T-cell (primary cell): Measurements from ENCODE around the gene SKOR2. TPM values are rescaled to one million over a fixed set of nuclear protein-coding genes. Genes with fewer than 3 reads are reported as not detected.

Source experiments
- ATAC-seq, 4 experiments: fragments of 200-7000 bp in 3 of 4; fragments of 150-1000 bp in 1 of 4; cut with Tn5 transposase; replicated peaks in 1 of 4; 1 replicate in 3 of 4; 2 replicates in 1 of 4; pipeline ENCODE4 v1.10.0; 2021; ENCODE audit warnings: moderate library complexity in 3 of 4, mild to moderate bottlenecking in 2 of 4, moderate number of reproducible peaks in 1 of 4
- CTCF ChIA-PET, 2 donors: fragments of 300-600 bp; sonication (Branson Sonifier 250); formaldehyde crosslinking; loops; one replicate each; lab custom pipeline; 2022; ENCODE audit warnings: antibody characterized with exemption in 2 of 2; lab: Charles Lee
- POLR2A ChIA-PET, 2 donors: fragments of 300-600 bp; sonication (Branson Sonifier 250); formaldehyde crosslinking; loops; one replicate each; lab custom pipeline; 2022; ENCODE audit warnings: antibody characterized with exemption in 2 of 2; lab: Charles Lee
- DNase-seq, 35 experiments: peaks; one replicate each; pipeline versions ENCODE4 v3.0.0 to v3.0.0-alpha.2; 2013 to 2023
- H3K27ac ChIP-seq: one replicate; pipeline ENCODE4 v1.5.1; 2013; ENCODE audit warnings: low read length
- H3K27me3 ChIP-seq, 2 experiments: replicated peaks in 1 of 2; 1 replicate in 1 of 2; 2 replicates in 1 of 2; pipeline versions ENCODE4 v1.6.1 to v1.7.0; 2013; ENCODE audit warnings: low read length in 1 of 2, mixed read lengths in 1 of 2; ENCODE audit not compliant: control insufficient read depth in 2 of 2, insufficient read depth in 2 of 2; ENCODE audit errors: extremely low read depth in 1 of 2
- H3K36me3 ChIP-seq, 2 donors: 1 replicate in 1 of 2; 2 replicates in 1 of 2; pipeline versions ENCODE4 v1.6.1 to v1.7.0; 2013; ENCODE audit warnings: low read length in 1 of 2; ENCODE audit not compliant: control insufficient read depth in 2 of 2, insufficient read depth in 1 of 2; ENCODE audit errors: extremely low read depth in 1 of 2
- H3K4me1 ChIP-seq, 2 experiments: 1 replicate in 1 of 2; 2 replicates in 1 of 2; pipeline versions ENCODE4 v1.6.1 to v1.7.0; 2013; ENCODE audit warnings: low read length in 2 of 2, mixed read lengths in 1 of 2; ENCODE audit not compliant: insufficient read depth in 2 of 2, control insufficient read depth in 1 of 2; ENCODE audit errors: extremely low read depth in 1 of 2
- H3K4me3 ChIP-seq, 2 donors: 1 replicate in 1 of 2; 2 replicates in 1 of 2; pipeline versions ENCODE4 v1.5.1 to v1.7.0; 2013; ENCODE audit warnings: mild to moderate bottlenecking in 2 of 2, low read length in 1 of 2, moderate library complexity in 1 of 2; ENCODE audit not compliant: control insufficient read depth in 1 of 2; ENCODE audit errors: extremely low read depth in 1 of 2
- H3K9me3 ChIP-seq: 2 replicates; pipeline ENCODE4 v1.7.0; 2013
- H3K27ac Mint-ChIP-seq, 2 donors: one replicate each; pipeline ENCODE4 v1.8.0; 2020 to 2021; ENCODE audit warnings: mild to moderate bottlenecking in 2 of 2, mixed read lengths in 2 of 2
- H3K27me3 Mint-ChIP-seq, 2 donors: one replicate each; pipeline ENCODE4 v1.8.0; 2021 to 2022; ENCODE audit warnings: mixed read lengths in 2 of 2
- H3K36me3 Mint-ChIP-seq: one replicate; pipeline ENCODE4 v1.8.0; 2021; ENCODE audit warnings: mixed read lengths
- H3K4me1 Mint-ChIP-seq, 3 donors: one replicate each; pipeline ENCODE4 v1.8.0; 2020 to 2022; ENCODE audit warnings: mixed read lengths in 3 of 3, mild to moderate bottlenecking in 1 of 3
- H3K4me3 Mint-ChIP-seq, 3 donors: one replicate each; pipeline ENCODE4 v1.8.0; 2020 to 2022; ENCODE audit warnings: mild to moderate bottlenecking in 3 of 3, mixed read lengths in 3 of 3, moderate library complexity in 3 of 3
- H3K9me3 Mint-ChIP-seq, 3 donors: one replicate each; pipeline ENCODE4 v1.8.0; 2020 to 2022; ENCODE audit warnings: mixed read lengths in 3 of 3
- WGBS: methylation state at CpG from one replicate; pipeline ENCODE4 v1.1.5; 2013; ENCODE audit warnings: missing lambda C conversion rate; ENCODE audit not compliant: insufficient coverage; 5-methylcytosine and 5-hydroxymethylcytosine counted together
- total RNA-seq, 35 experiments: library from RNA in 6 of 35; stranded (reverse) in 6 of 35; fragments of 120-200 nt in 1 of 35; gene quantifications; one replicate each; pipeline versions ENCODE4 v1.2.1 to v1.2.4 and lab custom pipeline; 2013 to 2026

SKOR2 gene
- total RNA-seq, 5 donors from 2014 or later (not counting 1 experiment from before 2014, with no cell fraction given): not detected

- CTCF ChIA-PET: no interaction called here
- DNase-seq: no peak
- Histone ChIP-seq H3K4me3 (peak overlapping the region; percentile 91 to 95), H3K4me1 (peaks cover 6 to 23% of the 10 kb centered on the region in 2 experiments), H3K36me3 (peaks cover 0 to 3% of the 10 kb centered on the region in 2 donors), H3K9me3 (no peaks in the 10 kb centered on the region), H3K27me3 (no peaks in the 10 kb centered on the region), H3K27ac (no peak overlapping the region)
- Mint-ChIP-seq H3K4me3 (no peak overlapping the region), H3K36me3 (no peaks in the 10 kb centered on the region), H3K9me3 (no peaks in the 10 kb centered on the region), H3K27ac (peak overlapping the region in 1 of 2 donors; percentile 79), H3K27me3 (no peaks in the 10 kb centered on the region), H3K4me1 (peaks cover 0 to 7% (median 5%) of the 10 kb centered on the region in 3 donors)
- 0% methylated on average over 12 of the region's 24 CpGs for WGBS
- peak in 1 of 4 experiments; percentile 8 for ATAC-seq
- POLR2A ChIA-PET: no interaction called here
Observed at GRCh38 chr18:47175283-47175897, 76.1 kb downstream of the SKOR2 start.

GRCh38 chr18:47174545-47175116 lies 76.8 kb downstream of the SKOR2 start:
- CTCF ChIA-PET: no interaction called here
- POLR2A ChIA-PET: interaction anchor here in 1 of 2 donors (0.7 kb wide), 1 partner anchor 17 kb away, joined by 4 read pairs; no protein-coding TSS in a partner anchor
- ATAC-seq: no peak

GRCh38 chr18:47172476-47172875 lies 79.0 kb downstream of the SKOR2 start:
- WGBS: no CpG with 5 or more reads among the region's 2 CpGs
- no peaks in the 10 kb centered on the region for H3K27me3 Mint-ChIP-seq
- ATAC-seq: no peak

More at GRCh38 chr18:47174545-47175116, 76.8 kb downstream of the SKOR2 start:
- no peak for DNase-seq
- H3K4me3 ChIP-seq: peak overlapping the region in 1 of 2 donors; percentile 91
- H3K4me1 ChIP-seq: peaks cover 6 to 23% of the 10 kb centered on the region in 2 experiments
- no peak overlapping the region for H3K27ac ChIP-seq
- peaks cover 0 to 3% of the 10 kb centered on the region in 2 donors for H3K36me3 ChIP-seq
- H3K27ac Mint-ChIP-seq: no peak overlapping the region
- H3K27me3 ChIP-seq: no peaks in the 10 kb centered on the region
- no peaks in the 10 kb centered on the region for H3K9me3 ChIP-seq
- WGBS: 92% methylated on average over 3 of the region's 13 CpGs
- no peaks in the 10 kb centered on the region for H3K9me3 Mint-ChIP-seq
- no peaks in the 10 kb centered on the region for H3K27me3 Mint-ChIP-seq
- H3K4me1 Mint-ChIP-seq: peaks cover 0 to 11% (median 9%) of the 10 kb centered on the region in 3 donors
- H3K36me3 Mint-ChIP-seq: no peaks in the 10 kb centered on the region
- H3K4me3 Mint-ChIP-seq: no peak overlapping the region

GRCh38 chr18:47168913-47169312 lies 82.5 kb downstream of the SKOR2 start:
- H3K9me3 ChIP-seq: no peaks in the 10 kb centered on the region
- DNase-seq: no peak
- ChIA-PET CTCF (interaction anchor here (0.6 to 1.0 kb wide), 3 partner anchors 18 to 435 kb away, joined by 3 to 4 read pairs (median 4); no protein-coding TSS in a partner anchor), POLR2A (no interaction called here)
- peaks cover 9% of the 10 kb centered on the region for H3K36me3 Mint-ChIP-seq
- whole genome bisulfite sequencing: no CpG with 5 or more reads among the region's 1 CpG
- H3K4me1 Mint-ChIP-seq: peaks cover 10 to 38% (median 36%) of the 10 kb centered on the region in 3 donors
- no peak overlapping the region for H3K4me3 ChIP-seq
- H3K27me3 ChIP-seq: no peaks in the 10 kb centered on the region
- H3K4me1 ChIP-seq: no peaks in the 10 kb centered on the region
- H3K4me3 Mint-ChIP-seq: no peak overlapping the region
- no peak overlapping the region for H3K27ac ChIP-seq
- H3K27me3 Mint-ChIP-seq: no peaks in the 10 kb centered on the region
- peaks cover 0 to 3% of the 10 kb centered on the region in 2 donors for H3K36me3 ChIP-seq
- no peaks in the 10 kb centered on the region for H3K9me3 Mint-ChIP-seq
- ATAC-seq: no peak
- H3K27ac Mint-ChIP-seq: no peak overlapping the region

More at GRCh38 chr18:47172476-47172875, 79.0 kb downstream of the SKOR2 start:
- Mint-ChIP-seq H3K27ac (no peak overlapping the region), H3K4me3 (no peak overlapping the region), H3K9me3 (no peaks in the 10 kb centered on the region), H3K36me3 (no peaks in the 10 kb centered on the region), H3K4me1 (peaks cover 10 to 20% (median 19%) of the 10 kb centered on the region in 3 donors)
- H3K4me3 ChIP-seq: no peak overlapping the region
- no peaks in the 10 kb centered on the region for H3K9me3 ChIP-seq
- no peaks in the 10 kb centered on the region for H3K27me3 ChIP-seq
- peaks cover 6 to 23% of the 10 kb centered on the region in 2 experiments for H3K4me1 ChIP-seq
- DNase-seq: no peak
- peaks cover 0 to 3% of the 10 kb centered on the region in 2 donors for H3K36me3 ChIP-seq
- POLR2A ChIA-PET: no interaction called here
- H3K27ac ChIP-seq: no peak overlapping the region
- CTCF ChIA-PET: no interaction called here

DNA sequence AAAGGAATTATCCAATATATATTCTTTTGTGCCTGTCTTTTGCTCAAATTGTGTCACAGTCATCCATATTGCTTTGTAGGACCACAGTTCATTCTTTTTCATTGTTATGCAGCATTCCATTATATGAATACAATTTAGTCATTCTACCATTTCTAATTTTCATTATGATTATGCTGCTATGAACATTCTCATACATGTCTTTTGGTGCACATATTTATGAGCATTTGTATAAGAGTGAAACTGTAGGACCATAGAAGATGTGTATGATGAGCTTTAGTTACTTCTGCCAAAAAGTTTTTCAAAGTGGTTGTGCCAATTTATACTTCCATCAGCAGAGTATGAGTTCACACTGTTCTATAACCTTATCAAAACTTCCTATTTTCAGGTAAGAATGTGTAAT lies 83.0 kb downstream of the SKOR2 start:
- no peak overlapping the region for H3K4me3 Mint-ChIP-seq
- no peaks in the 10 kb centered on the region for H3K4me1 ChIP-seq
- peaks cover 10% of the 10 kb centered on the region for H3K36me3 Mint-ChIP-seq
- H3K9me3 Mint-ChIP-seq: no peaks in the 10 kb centered on the region
- no peak overlapping the region for H3K4me3 ChIP-seq
- ATAC-seq (no peak), DNase-seq (no peak)
- H3K36me3 ChIP-seq: peaks cover 0 to 3% of the 10 kb centered on the region in 2 donors
- no peak overlapping the region for H3K27ac Mint-ChIP-seq
- POLR2A ChIA-PET: no interaction called here
- CTCF ChIA-PET: interaction anchor here (0.6 to 1.0 kb wide), 5 partner anchors 18 to 582 kb away, joined by 3 to 7 read pairs (median 4); no protein-coding TSS in a partner anchor
- H3K27me3 ChIP-seq: no peaks in the 10 kb centered on the region
- no peak overlapping the region for H3K27ac ChIP-seq
- H3K9me3 ChIP-seq: no peaks in the 10 kb centered on the region
- peaks cover 10 to 40% (median 39%) of the 10 kb centered on the region in 3 donors for H3K4me1 Mint-ChIP-seq
- no peaks in the 10 kb centered on the region for H3K27me3 Mint-ChIP-seq

- peaks cover 19 to 44% (median 43%) of the 10 kb centered on the region in 3 donors for H3K4me1 Mint-ChIP-seq
- H3K27ac Mint-ChIP-seq: no peak overlapping the region
- H3K9me3 ChIP-seq: no peaks in the 10 kb centered on the region
- WGBS: 67% methylated on average over 1 of the region's 2 CpGs
- peaks cover 10% of the 10 kb centered on the region for H3K36me3 Mint-ChIP-seq
- no peaks in the 10 kb centered on the region for H3K4me1 ChIP-seq
- no peaks in the 10 kb centered on the region for H3K9me3 Mint-ChIP-seq
- no peaks in the 10 kb centered on the region for H3K27me3 Mint-ChIP-seq
- H3K36me3 ChIP-seq: no peaks in the 10 kb centered on the region
- H3K4me3 Mint-ChIP-seq: no peak overlapping the region
- DNase-seq (no peak), ATAC-seq (no peak)
- no peak overlapping the region for H3K4me3 ChIP-seq
- no peak overlapping the region for H3K27ac ChIP-seq
- ChIA-PET POLR2A (no interaction called here), CTCF (no interaction called here)
- H3K27me3 ChIP-seq: no peaks in the 10 kb centered on the region
Observed at GRCh38 chr18:47166294-47166693, 85.2 kb downstream of the SKOR2 start.
